ENCODE data around the gene PLEKHG7. TPM values are rescaled to one million over a fixed set of nuclear protein-coding genes. Genes with fewer than 3 reads are reported as not detected.

PLEKHG7 gene
- total RNA-seq, 1 experiment from 2014 or later: 1.3 TPM

DNA sequence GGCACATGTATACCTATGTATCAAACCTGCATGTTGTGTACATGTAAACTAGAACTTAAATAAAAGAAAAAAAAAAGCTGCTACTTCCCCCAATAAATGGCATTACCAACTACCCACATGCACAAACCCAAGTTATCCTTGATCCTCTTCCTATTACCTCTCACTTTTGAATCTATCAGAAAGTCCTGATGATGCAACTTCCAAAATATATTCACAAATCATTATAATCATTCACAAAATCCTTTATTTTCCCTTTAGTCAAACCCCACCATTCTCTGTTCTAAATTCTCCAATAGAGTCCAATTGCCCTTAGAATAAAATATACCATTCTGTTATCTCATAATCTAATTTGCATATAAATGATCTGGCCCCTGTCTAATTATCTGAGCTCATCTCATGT, 92.0 kb downstream of the PLEKHG7 start:
- BruUV-seq (replicated peaks): no TSS peak

DNA sequence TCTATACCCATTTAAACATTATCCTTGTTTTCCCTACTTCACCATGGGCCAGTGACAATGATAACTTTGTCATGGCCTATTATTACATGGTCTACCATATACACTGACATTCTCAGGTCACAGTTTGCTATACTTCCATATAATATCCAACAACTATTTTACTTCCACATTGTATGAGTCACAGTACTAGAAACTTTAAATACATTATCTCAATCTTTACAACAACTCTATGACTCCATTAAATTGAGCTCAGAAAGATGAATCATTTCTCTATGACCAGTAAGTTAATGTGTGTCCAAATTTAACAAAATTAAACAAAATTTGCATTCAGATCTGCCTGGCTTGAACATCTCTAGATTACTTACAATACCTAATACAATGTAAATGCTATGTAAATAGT, 93.9 kb downstream of the PLEKHG7 start:
- H3K27ac Mint-ChIP-seq (ENCODE audit: unreplicated experiment): no peak overlapping the region
- no peak overlapping the region for H3K4me3 Mint-ChIP-seq (ENCODE audit: low read depth, unreplicated experiment)
- TF ChIP-seq, protein P1, sequence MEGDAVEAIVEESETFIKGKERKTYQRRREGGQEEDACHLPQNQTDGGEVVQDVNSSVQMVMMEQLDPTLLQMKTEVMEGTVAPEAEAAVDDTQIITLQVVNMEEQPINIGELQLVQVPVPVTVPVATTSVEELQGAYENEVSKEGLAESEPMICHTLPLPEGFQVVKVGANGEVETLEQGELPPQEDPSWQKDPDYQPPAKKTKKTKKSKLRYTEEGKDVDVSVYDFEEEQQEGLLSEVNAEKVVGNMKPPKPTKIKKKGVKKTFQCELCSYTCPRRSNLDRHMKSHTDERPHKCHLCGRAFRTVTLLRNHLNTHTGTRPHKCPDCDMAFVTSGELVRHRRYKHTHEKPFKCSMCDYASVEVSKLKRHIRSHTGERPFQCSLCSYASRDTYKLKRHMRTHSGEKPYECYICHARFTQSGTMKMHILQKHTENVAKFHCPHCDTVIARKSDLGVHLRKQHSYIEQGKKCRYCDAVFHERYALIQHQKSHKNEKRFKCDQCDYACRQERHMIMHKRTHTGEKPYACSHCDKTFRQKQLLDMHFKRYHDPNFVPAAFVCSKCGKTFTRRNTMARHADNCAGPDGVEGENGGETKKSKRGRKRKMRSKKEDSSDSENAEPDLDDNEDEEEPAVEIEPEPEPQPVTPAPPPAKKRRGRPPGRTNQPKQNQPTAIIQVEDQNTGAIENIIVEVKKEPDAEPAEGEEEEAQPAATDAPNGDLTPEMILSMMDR (IDR thresholded peaks at IDR 0.05; ENCODE audit: unreplicated experiment): no peak
- peaks cover 10% of the 10 kb centered on the region for H3K4me1 Mint-ChIP-seq (ENCODE audit: low read depth, unreplicated experiment)
- no peaks in the 10 kb centered on the region for H3K27me3 Mint-ChIP-seq (ENCODE audit: unreplicated experiment)
- intact Hi-C loops (cut with micrococcal nuclease; ENCODE audit: unreplicated experiment): no loop called here
- CTCF ChIA-PET: no interaction called here
- DNase-seq: no peak
- no TSS peak for BruUV-seq (replicated peaks)
- no peaks in the 10 kb centered on the region for H3K36me3 Mint-ChIP-seq (ENCODE audit: insufficient read depth, unreplicated experiment)
- peaks cover 9% of the 10 kb centered on the region for H3K9me3 Mint-ChIP-seq (ENCODE audit: low read depth, unreplicated experiment)

More for the DNA sequence above, 92.0 kb downstream of the PLEKHG7 start:
- Mint-ChIP-seq H3K4me1 (ENCODE audit: low read depth, unreplicated experiment) (peaks cover 11% of the 10 kb centered on the region), H3K27ac (ENCODE audit: unreplicated experiment) (no peak overlapping the region), H3K36me3 (ENCODE audit: insufficient read depth, unreplicated experiment) (no peaks in the 10 kb centered on the region), H3K4me3 (ENCODE audit: low read depth, unreplicated experiment) (no peak overlapping the region), H3K9me3 (ENCODE audit: low read depth, unreplicated experiment) (peaks cover 11% of the 10 kb centered on the region), H3K27me3 (ENCODE audit: unreplicated experiment) (no peaks in the 10 kb centered on the region)
- no peak for DNase-seq
- TF ChIP-seq, protein P1 (IDR thresholded peaks at IDR 0.05; ENCODE audit: unreplicated experiment): no peak
- intact Hi-C loops (cut with micrococcal nuclease; ENCODE audit: unreplicated experiment): no loop called here
- CTCF ChIA-PET: no interaction called here

DNA sequence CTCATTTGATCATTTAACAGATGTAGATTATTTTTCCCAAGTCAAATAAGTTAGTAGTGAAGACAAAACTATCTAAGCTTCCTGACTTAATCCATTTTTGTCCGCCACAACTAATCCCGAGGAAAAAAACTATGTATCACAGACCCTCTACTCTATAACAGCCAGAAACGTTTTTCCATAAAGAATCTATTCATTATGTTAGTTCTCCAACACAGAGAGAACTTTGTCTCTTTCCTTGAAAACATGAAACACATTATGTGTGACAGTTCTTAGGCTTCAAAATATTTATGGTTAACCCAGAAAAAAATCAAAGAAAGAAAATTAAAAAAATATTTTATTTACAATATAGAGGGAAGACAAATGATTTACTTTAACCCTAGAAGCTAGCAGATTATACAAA, 100.1 kb downstream of the PLEKHG7 start:
- DNase-seq: no peak
- no TSS peak for BruUV-seq (replicated peaks)
- TF ChIP-seq, protein P1 (IDR thresholded peaks at IDR 0.05; ENCODE audit: unreplicated experiment): no peak
- Mint-ChIP-seq H3K4me3 (ENCODE audit: low read depth, unreplicated experiment) (no peak overlapping the region), H3K27ac (ENCODE audit: unreplicated experiment) (no peak overlapping the region), H3K27me3 (ENCODE audit: unreplicated experiment) (no peaks in the 10 kb centered on the region), H3K9me3 (ENCODE audit: low read depth, unreplicated experiment) (peaks cover 3% of the 10 kb centered on the region), H3K36me3 (ENCODE audit: insufficient read depth, unreplicated experiment) (no peaks in the 10 kb centered on the region), H3K4me1 (ENCODE audit: low read depth, unreplicated experiment) (no peaks in the 10 kb centered on the region)
- intact Hi-C loops (cut with micrococcal nuclease; ENCODE audit: unreplicated experiment): no loop called here
- CTCF ChIA-PET: no interaction called here

DNA sequence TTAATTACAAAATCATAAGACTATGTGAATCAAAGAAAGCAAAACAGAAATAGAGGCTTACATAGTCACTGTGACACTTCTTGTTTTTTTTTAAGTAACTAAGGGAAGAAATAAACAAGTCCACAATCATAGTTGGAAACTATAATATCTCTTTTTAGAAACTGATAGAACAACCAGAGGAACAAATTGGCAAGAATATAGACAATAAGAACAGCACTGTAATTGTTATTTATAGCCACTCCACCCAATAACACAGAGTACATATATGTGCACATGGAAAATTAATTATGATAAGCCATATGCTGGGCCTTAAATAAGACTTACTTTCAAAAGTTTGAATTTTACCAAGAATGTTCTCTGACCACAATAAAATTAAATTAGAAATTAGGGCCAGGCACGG, 101.1 kb downstream of the PLEKHG7 start:
- Mint-ChIP-seq H3K27me3 (ENCODE audit: unreplicated experiment) (no peaks in the 10 kb centered on the region), H3K4me3 (ENCODE audit: low read depth, unreplicated experiment) (no peak overlapping the region), H3K27ac (ENCODE audit: unreplicated experiment) (no peak overlapping the region), H3K9me3 (ENCODE audit: low read depth, unreplicated experiment) (peaks cover 3% of the 10 kb centered on the region), H3K4me1 (ENCODE audit: low read depth, unreplicated experiment) (no peaks in the 10 kb centered on the region), H3K36me3 (ENCODE audit: insufficient read depth, unreplicated experiment) (no peaks in the 10 kb centered on the region)
- BruUV-seq (replicated peaks): no TSS peak
- intact Hi-C loops (cut with micrococcal nuclease; ENCODE audit: unreplicated experiment): no loop called here
- no peak for DNase-seq
- TF ChIP-seq, protein P1 (IDR thresholded peaks at IDR 0.05; ENCODE audit: unreplicated experiment): no peak
- CTCF ChIA-PET: no interaction called here
